H9 (cell line): Measurements from ENCODE around the gene LGALS8. TPM values are rescaled to one million over a fixed set of nuclear protein-coding genes. Genes with fewer than 3 reads are reported as not detected.

Experiments
- DNase-seq: peaks from one replicate; pipeline ENCODE4 v3.0.0-alpha.2; 2017
- H2AFZ ChIP-seq: one replicate; pipeline ENCODE4 v1.6.1; 2013; ENCODE audit warnings: mild to moderate bottlenecking, low read length, control low read depth, moderate library complexity
- H2AK5ac ChIP-seq: 2 replicates; pipeline ENCODE4 v1.6.1; 2013; ENCODE audit warnings: low read length, control low read depth, mixed read lengths; ENCODE audit not compliant: insufficient read length
- H2BK120ac ChIP-seq: one replicate; pipeline ENCODE4 v1.6.1; 2013; ENCODE audit warnings: low read depth, mild to moderate bottlenecking, low read length, control low read depth, inconsistent platforms; ENCODE audit not compliant: poor library complexity, severe bottlenecking
- H2BK12ac ChIP-seq: 2 replicates; pipeline ENCODE4 v1.6.1; 2013; ENCODE audit warnings: low read length, control low read depth, mixed read lengths, low read depth; ENCODE audit not compliant: insufficient read length
- H2BK15ac ChIP-seq: 2 replicates; pipeline ENCODE4 v1.6.1; 2013; ENCODE audit warnings: low read depth, low read length, control low read depth
- H2BK20ac ChIP-seq: one replicate; pipeline ENCODE4 v1.6.1; 2013; ENCODE audit warnings: low read depth, mild to moderate bottlenecking, low read length, control low read depth, inconsistent platforms; ENCODE audit not compliant: poor library complexity, severe bottlenecking
- H2BK5ac ChIP-seq: 2 replicates; pipeline ENCODE4 v1.6.1; 2013; ENCODE audit warnings: low read length, control low read depth, mixed read lengths; ENCODE audit not compliant: insufficient read length
- H3K14ac ChIP-seq: 2 replicates; pipeline ENCODE4 v1.6.1; 2013; ENCODE audit warnings: low read length, control low read depth; ENCODE audit not compliant: insufficient read depth
- H3K18ac ChIP-seq: 2 replicates; pipeline ENCODE4 v1.6.1; 2013; ENCODE audit warnings: low read depth, mild to moderate bottlenecking, mixed read lengths, low read length, control low read depth; ENCODE audit not compliant: insufficient read length
- H3K23ac ChIP-seq: 2 replicates; pipeline ENCODE4 v1.6.1; 2013; ENCODE audit warnings: low read length, control low read depth, mixed read lengths, low read depth; ENCODE audit not compliant: insufficient read length
- H3K23me2 ChIP-seq: 2 replicates; pipeline ENCODE4 v1.6.1; 2013; ENCODE audit warnings: low read depth, mild to moderate bottlenecking, mixed read lengths, low read length, control low read depth; ENCODE audit not compliant: insufficient read length, poor library complexity, severe bottlenecking
- H3K27ac ChIP-seq: 2 replicates; pipeline ENCODE4 v1.5.1; 2013; ENCODE audit warnings: low read length, control low read depth, mixed read lengths, low read depth; ENCODE audit not compliant: insufficient read length
- H3K27me3 ChIP-seq: 2 replicates; pipeline ENCODE4 v1.6.1; 2013; ENCODE audit warnings: low read length, control low read depth, inconsistent platforms; ENCODE audit not compliant: insufficient read depth
- H3K4ac ChIP-seq: 2 replicates; pipeline ENCODE4 v1.6.1; 2013; ENCODE audit warnings: low read depth, mild to moderate bottlenecking, control low read depth, inconsistent platforms, low read length, moderate library complexity
- H3K4me1 ChIP-seq: 2 replicates; pipeline ENCODE4 v1.6.1; 2013; ENCODE audit warnings: low read length, control low read depth, inconsistent platforms; ENCODE audit not compliant: insufficient read depth
- H3K4me2 ChIP-seq: 2 replicates; pipeline ENCODE4 v1.6.1; 2013; ENCODE audit warnings: low read length, control low read depth, mixed read lengths; ENCODE audit not compliant: insufficient read length, insufficient read depth
- H3K56ac ChIP-seq: 2 replicates; pipeline ENCODE4 v1.6.1; 2013; ENCODE audit warnings: low read depth, mild to moderate bottlenecking, mixed read lengths, low read length, control low read depth; ENCODE audit not compliant: insufficient read length
- H3K79me1 ChIP-seq: 2 replicates; pipeline ENCODE4 v1.6.1; 2013; ENCODE audit warnings: low read depth, mild to moderate bottlenecking, moderate library complexity, low read length, control low read depth, inconsistent platforms; ENCODE audit not compliant: insufficient read depth, poor library complexity, severe bottlenecking
- H3K79me2 ChIP-seq: 2 replicates; pipeline ENCODE4 v1.6.1; 2013; ENCODE audit warnings: low read length, control low read depth, inconsistent platforms; ENCODE audit not compliant: insufficient read depth
- H3K9ac ChIP-seq: 2 replicates; pipeline ENCODE4 v1.6.1; 2013; ENCODE audit warnings: low read length, control low read depth, mixed read lengths; ENCODE audit not compliant: insufficient read length; ENCODE audit errors: extremely low read depth
- H3K9me3 ChIP-seq: one replicate; pipeline ENCODE4 v1.6.1; 2013; ENCODE audit warnings: low read depth, low read length, inconsistent platforms; ENCODE audit not compliant: control insufficient read depth
- H3T11ph ChIP-seq: one replicate; pipeline ENCODE4 v1.6.1; 2013; ENCODE audit warnings: mild to moderate bottlenecking, low read length, control low read depth, inconsistent platforms
- H4K20me1 ChIP-seq: one replicate; pipeline ENCODE4 v1.6.1; 2013; ENCODE audit not compliant: control insufficient read depth, insufficient read length, insufficient read depth
- H4K5ac ChIP-seq: 2 replicates; pipeline ENCODE4 v1.6.1; 2013; ENCODE audit warnings: low read depth, mild to moderate bottlenecking, mixed read lengths, low read length, control low read depth; ENCODE audit not compliant: insufficient read length
- H4K8ac ChIP-seq: replicated peaks from 2 replicates; pipeline ENCODE4 v1.6.1; 2013; ENCODE audit warnings: low read length, control low read depth, mixed read lengths, low read depth; ENCODE audit not compliant: insufficient read length
- H4K91ac ChIP-seq: 2 replicates; pipeline ENCODE4 v1.6.1; 2013; ENCODE audit warnings: low read depth, mild to moderate bottlenecking, moderate library complexity, mixed read lengths, low read length, control low read depth; ENCODE audit not compliant: insufficient read length
- H3K27ac Mint-ChIP-seq, 3 experiments: 2 replicates in 2 of 3; 3 replicates in 1 of 3; pipeline ENCODE4 v1.8.0; 2020 to 2021; ENCODE audit warnings: mixed read lengths in 3 of 3, mild to moderate bottlenecking in 1 of 3, moderate library complexity in 1 of 3
- H3K27me3 Mint-ChIP-seq: 2 replicates; pipeline ENCODE4 v1.8.0; 2021; ENCODE audit warnings: low read depth, mild to moderate bottlenecking, moderate library complexity, mixed read lengths
- H3K36me3 Mint-ChIP-seq, 3 experiments: 2 replicates in 2 of 3; 3 replicates in 1 of 3; pipeline ENCODE4 v1.8.0; 2020 to 2021; ENCODE audit warnings: low read depth in 3 of 3, mixed read lengths in 3 of 3; ENCODE audit not compliant: insufficient read depth in 1 of 3
- H3K4me1 Mint-ChIP-seq, 2 experiments: 2 replicates each; pipeline ENCODE4 v1.8.0; 2020; ENCODE audit warnings: mixed read lengths in 2 of 2
- H3K4me3 Mint-ChIP-seq, 2 experiments: 2 replicates in 1 of 2; 3 replicates in 1 of 2; pipeline ENCODE4 v1.8.0; 2020 to 2021; ENCODE audit warnings: mild to moderate bottlenecking in 2 of 2, mixed read lengths in 2 of 2, moderate library complexity in 1 of 2
- H3K9me3 Mint-ChIP-seq, 2 experiments: 2 replicates in 1 of 2; 3 replicates in 1 of 2; pipeline ENCODE4 v1.8.0; 2020; ENCODE audit warnings: mild to moderate bottlenecking in 2 of 2, mixed read lengths in 2 of 2, moderate library complexity in 1 of 2
- WGBS: extraction: QIAGEN DNeasy Blood & Tissue Kit; methylation state at CpG from one replicate; pipeline ENCODE4 v1.1.7; 2013; ENCODE audit warnings: missing lambda C conversion rate, low lambda C conversion rate, mixed read lengths; ENCODE audit not compliant: insufficient read length; ENCODE audit errors: extremely low coverage; 5-methylcytosine and 5-hydroxymethylcytosine counted together
- total RNA-seq: library from RNA; stranded (reverse); gene quantifications from 2 replicates; pipeline ENCODE4 v1.2.1, GENCODE V29; 2021
- TF ChIP-seq, protein P1 (sequence below): fragments of 200-600 bp; sonication (generic); conservative IDR thresholded peaks from 3 replicates; pipeline ENCODE4 v1.8.0; 2021; ENCODE audit warnings: antibody characterized with exemption, mild to moderate bottlenecking

LGALS8 gene
- total RNA-seq, 1 experiment from 2014 or later: 14.2 TPM

DNA sequence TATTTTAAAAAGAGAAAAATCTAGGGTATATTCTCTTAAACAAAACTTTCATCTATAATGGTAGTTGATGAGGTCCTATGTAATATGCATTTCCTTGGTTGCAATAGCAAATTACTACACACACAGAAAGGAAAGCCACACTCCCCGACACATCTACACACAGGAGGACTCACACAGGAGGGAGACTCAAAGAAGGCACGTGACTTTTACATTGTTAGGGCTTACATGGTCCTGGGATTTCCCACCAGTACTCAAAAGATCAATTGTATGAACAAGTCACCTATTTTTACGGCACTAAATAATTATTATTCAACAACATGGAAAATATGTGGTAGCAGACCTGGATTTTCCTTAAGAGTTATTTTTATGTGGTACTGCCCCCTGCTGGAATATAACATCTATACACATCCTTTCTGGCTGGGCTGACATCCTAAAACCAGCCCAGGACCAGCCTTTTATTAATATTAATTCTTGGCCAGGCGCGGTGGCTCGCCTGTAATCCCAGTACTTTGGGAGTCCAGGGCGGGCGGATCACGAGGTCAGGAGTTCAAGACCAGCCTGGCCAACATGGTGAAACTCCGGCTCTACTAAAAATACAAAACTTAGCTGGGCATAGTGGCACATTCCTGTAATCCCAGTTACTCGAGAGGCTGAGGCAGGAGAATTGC, 33.9 kb upstream of the LGALS8 start:
- Histone ChIP-seq H4K91ac (no peak overlapping the region), H2BK15ac (no peak overlapping the region), H3K14ac (no peak overlapping the region), H2BK120ac (no peak overlapping the region), H2AK5ac (no peak overlapping the region), H3K79me1 (no peaks in the 10 kb centered on the region), H2BK20ac (no peak overlapping the region), H3K27ac (no peak overlapping the region), H3K4me1 (peaks cover 2% of the 10 kb centered on the region; the same call in 1 of the 2 replicates), H2AFZ (no peak overlapping the region), H4K5ac (no peak overlapping the region), H3K18ac (no peak overlapping the region), H4K20me1 (no peaks in the 10 kb centered on the region), H3K9ac (no peak overlapping the region), H4K8ac (no peak overlapping the region), H3K9me3 (no peaks in the 10 kb centered on the region), H2BK5ac (no peak overlapping the region), H3K4ac (no peak overlapping the region), H3K27me3 (no peaks in the 10 kb centered on the region), H3K4me2 (no peak overlapping the region), H3T11ph (no peak overlapping the region), H3K23ac (no peak overlapping the region), H2BK12ac (no peak overlapping the region), H3K79me2 (no peaks in the 10 kb centered on the region), H3K56ac (no peak overlapping the region), H3K23me2 (no peaks in the 10 kb centered on the region)
- TF ChIP-seq, protein P1, sequence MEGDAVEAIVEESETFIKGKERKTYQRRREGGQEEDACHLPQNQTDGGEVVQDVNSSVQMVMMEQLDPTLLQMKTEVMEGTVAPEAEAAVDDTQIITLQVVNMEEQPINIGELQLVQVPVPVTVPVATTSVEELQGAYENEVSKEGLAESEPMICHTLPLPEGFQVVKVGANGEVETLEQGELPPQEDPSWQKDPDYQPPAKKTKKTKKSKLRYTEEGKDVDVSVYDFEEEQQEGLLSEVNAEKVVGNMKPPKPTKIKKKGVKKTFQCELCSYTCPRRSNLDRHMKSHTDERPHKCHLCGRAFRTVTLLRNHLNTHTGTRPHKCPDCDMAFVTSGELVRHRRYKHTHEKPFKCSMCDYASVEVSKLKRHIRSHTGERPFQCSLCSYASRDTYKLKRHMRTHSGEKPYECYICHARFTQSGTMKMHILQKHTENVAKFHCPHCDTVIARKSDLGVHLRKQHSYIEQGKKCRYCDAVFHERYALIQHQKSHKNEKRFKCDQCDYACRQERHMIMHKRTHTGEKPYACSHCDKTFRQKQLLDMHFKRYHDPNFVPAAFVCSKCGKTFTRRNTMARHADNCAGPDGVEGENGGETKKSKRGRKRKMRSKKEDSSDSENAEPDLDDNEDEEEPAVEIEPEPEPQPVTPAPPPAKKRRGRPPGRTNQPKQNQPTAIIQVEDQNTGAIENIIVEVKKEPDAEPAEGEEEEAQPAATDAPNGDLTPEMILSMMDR: peak; percentile 74
- Mint-ChIP-seq H3K4me1 (peaks cover 17 to 18% of the 10 kb centered on the region in 2 experiments), H3K27ac (no peak overlapping the region), H3K27me3 (no peaks in the 10 kb centered on the region; the same call in 1 of the 2 replicates), H3K9me3 (no peaks in the 10 kb centered on the region), H3K36me3 (no peaks in the 10 kb centered on the region; a peak in 1 of 7 replicates), H3K4me3 (no peak overlapping the region)
- no peak for DNase-seq
- WGBS: no CpG with 5 or more reads among the region's 11 CpGs
